Astrocyte (in vitro differentiated cells and primary cell): Measurements from ENCODE around the gene NPLOC4. TPM values are rescaled to one million over a fixed set of nuclear protein-coding genes. Genes with fewer than 3 reads are reported as not detected.
A peak's percentile ranks its signal among the peaks of the same experiment; 100 is the strongest.

ENCODE experiments used
- DNase-seq: peaks from one replicate; pipeline ENCODE4 v3.0.0-alpha.2; 2010; ENCODE audit warnings: low read depth
- FAIRE-seq: peaks from 2 replicates; lab custom pipeline; 2011; peaks lifted over from hg19 to GRCh38; lab: Jason Lieb, UNC
- H2AFZ ChIP-seq: 2 replicates; pipeline ENCODE4 v1.6.0; 2012; ENCODE audit warnings: low read depth, low read length, inconsistent platforms
- H3K27ac ChIP-seq: 2 replicates; pipeline ENCODE4 v1.5.1; 2011; ENCODE audit warnings: low read depth, low read length, inconsistent platforms
- H3K27me3 ChIP-seq: 2 replicates; pipeline ENCODE4 v1.6.0; 2011; ENCODE audit warnings: low read length, inconsistent platforms; ENCODE audit not compliant: insufficient read depth
- H3K36me3 ChIP-seq: 2 replicates; pipeline ENCODE4 v1.5.1; 2011; ENCODE audit warnings: low read length, inconsistent platforms; ENCODE audit not compliant: insufficient read depth
- H3K4me1 ChIP-seq: 2 replicates; pipeline ENCODE4 v1.5.1; 2011; ENCODE audit warnings: low read length, inconsistent platforms; ENCODE audit not compliant: insufficient read depth
- H3K4me2 ChIP-seq: 2 replicates; pipeline ENCODE4 v1.6.0; 2012; ENCODE audit warnings: low read length, inconsistent platforms
- H3K4me3 ChIP-seq: 2 replicates; pipeline ENCODE4 v1.5.1; 2011; ENCODE audit warnings: low read depth, mild to moderate bottlenecking, low read length, inconsistent platforms; ENCODE audit not compliant: insufficient read depth
- H3K79me2 ChIP-seq: 2 replicates; pipeline ENCODE4 v1.6.0; 2012; ENCODE audit warnings: mild to moderate bottlenecking, low read length, inconsistent platforms; ENCODE audit not compliant: insufficient read depth
- H3K9ac ChIP-seq: 2 replicates; pipeline ENCODE4 v1.6.0; 2012; ENCODE audit warnings: mild to moderate bottlenecking, low read length, inconsistent platforms
- H3K9me3 ChIP-seq: 2 replicates; pipeline ENCODE4 v1.5.1; 2012; ENCODE audit warnings: low read depth, mild to moderate bottlenecking, low read length, inconsistent platforms; ENCODE audit not compliant: insufficient read depth
- H4K20me1 ChIP-seq: 2 replicates; pipeline ENCODE4 v1.6.0; 2012; ENCODE audit warnings: low read length, inconsistent platforms; ENCODE audit not compliant: insufficient read depth
- H3K27ac Mint-ChIP-seq: one replicate; pipeline ENCODE4 v1.8.0; 2021; ENCODE audit warnings: mild to moderate bottlenecking, mixed read lengths; ENCODE audit not compliant: unreplicated experiment
- H3K27me3 Mint-ChIP-seq: one replicate; pipeline ENCODE4 v1.8.0; 2021; ENCODE audit warnings: low read depth, mixed read lengths; ENCODE audit not compliant: unreplicated experiment
- H3K36me3 Mint-ChIP-seq: one replicate; pipeline ENCODE4 v1.8.0; 2021; ENCODE audit warnings: low read depth, mixed read lengths; ENCODE audit not compliant: unreplicated experiment
- H3K4me1 Mint-ChIP-seq: one replicate; pipeline ENCODE4 v1.8.0; 2021; ENCODE audit warnings: low read depth, mixed read lengths; ENCODE audit not compliant: unreplicated experiment
- H3K4me3 Mint-ChIP-seq: one replicate; pipeline ENCODE4 v1.8.0; 2021; ENCODE audit warnings: mild to moderate bottlenecking, moderate library complexity, mixed read lengths; ENCODE audit not compliant: unreplicated experiment
- H3K9me3 Mint-ChIP-seq: one replicate; pipeline ENCODE4 v1.8.0; 2021; ENCODE audit warnings: mild to moderate bottlenecking, mixed read lengths; ENCODE audit not compliant: unreplicated experiment
- CTCF ChIP-seq: IDR thresholded peaks from 2 replicates; pipeline ENCODE4 v1.5.1; 2011; ENCODE audit warnings: low read depth, mild to moderate bottlenecking, inconsistent platforms, low read length, moderate library complexity; ENCODE audit not compliant: insufficient read depth
- EZH2 ChIP-seq: IDR thresholded peaks from 2 replicates; pipeline ENCODE4 v1.6.1; 2012; ENCODE audit warnings: mild to moderate bottlenecking, low read length, inconsistent platforms; ENCODE audit not compliant: insufficient read depth
- total RNA-seq: library from RNA; stranded (reverse); gene quantifications from 2 replicates; pipeline ENCODE4 v1.2.1, GENCODE V29; 2021

NPLOC4 gene
- total RNA-seq, 1 donor from 2014 or later = 125 TPM

- Mint-ChIP-seq H3K27me3 (no peaks in the 10 kb centered on the region), H3K9me3 (peaks cover 2% of the 10 kb centered on the region), H3K27ac (peak overlapping the region; percentile 97), H3K4me1 (peaks cover 55% of the 10 kb centered on the region), H3K4me3 (peak overlapping the region; percentile 60), H3K36me3 (peaks cover 47% of the 10 kb centered on the region)
- DNase-seq = peak; percentile 91
- Histone ChIP-seq H3K36me3 (peaks cover 8% of the 10 kb centered on the region), H3K79me2 (peaks cover 56% of the 10 kb centered on the region), H4K20me1 (peaks cover 13% of the 10 kb centered on the region), H3K4me1 (peaks cover 56% of the 10 kb centered on the region), H3K27ac (peak overlapping the region; percentile 85), H3K4me3 (peak overlapping the region; percentile 25), H3K9me3 (no peaks in the 10 kb centered on the region), H3K4me2 (peak overlapping the region; percentile 75), H2AFZ (no peak overlapping the region), H3K27me3 (no peaks in the 10 kb centered on the region), H3K9ac (peak overlapping the region; percentile 51)
- TF ChIP-seq CTCF (no peak), EZH2 (no peak)
- peak; percentile 80 for FAIRE-seq
Measured at GRCh38 chr17:81576621-81577277, 60.2 kb downstream of the NPLOC4 start.

GRCh38 chr17:81575836-81576235 lies 61.1 kb downstream of the NPLOC4 start:
- peaks cover 52% of the 10 kb centered on the region for H3K4me1 ChIP-seq
- Mint-ChIP-seq H3K9me3 (peaks cover 2% of the 10 kb centered on the region), H3K27me3 (no peaks in the 10 kb centered on the region), H3K27ac (peak overlapping the region; percentile 97), H3K36me3 (peaks cover 50% of the 10 kb centered on the region), H3K4me1 (peaks cover 52% of the 10 kb centered on the region), H3K4me3 (peak overlapping the region; percentile 43)
- H3K36me3 ChIP-seq = peaks cover 13% of the 10 kb centered on the region
- H3K27ac ChIP-seq = peak overlapping the region; percentile 60
- DNase-seq (no peak), FAIRE-seq (no peak)
- no peak overlapping the region for H3K4me3 ChIP-seq
- H3K9me3 ChIP-seq = no peaks in the 10 kb centered on the region
- no peak overlapping the region for H2AFZ ChIP-seq
- no peaks in the 10 kb centered on the region for H3K27me3 ChIP-seq
- H3K4me2 ChIP-seq = peak overlapping the region; percentile 75
- peaks cover 51% of the 10 kb centered on the region for H3K79me2 ChIP-seq
- TF ChIP-seq CTCF = no peak
- TF ChIP-seq EZH2 = no peak
- peak overlapping the region; percentile 24 for H3K9ac ChIP-seq
- peaks cover 12% of the 10 kb centered on the region for H4K20me1 ChIP-seq

GRCh38 chr17:81574643-81574956 lies 62.3 kb downstream of the NPLOC4 start:
- peaks cover 40% of the 10 kb centered on the region for H3K4me1 ChIP-seq
- H3K4me3 ChIP-seq = no peak overlapping the region
- H3K36me3 ChIP-seq = peaks cover 17% of the 10 kb centered on the region
- H3K27me3 Mint-ChIP-seq = no peaks in the 10 kb centered on the region
- FAIRE-seq (no peak), DNase-seq (no peak)
- peak overlapping the region; percentile 58 for H3K27ac Mint-ChIP-seq
- peaks cover 40% of the 10 kb centered on the region for H3K4me1 Mint-ChIP-seq
- no peak overlapping the region for H3K4me2 ChIP-seq
- H3K9me3 Mint-ChIP-seq = peaks cover 2% of the 10 kb centered on the region
- H3K27me3 ChIP-seq = no peaks in the 10 kb centered on the region
- H3K27ac ChIP-seq = no peak overlapping the region
- TF ChIP-seq EZH2 (no peak), CTCF (no peak)
- H3K36me3 Mint-ChIP-seq = peaks cover 47% of the 10 kb centered on the region
- H3K9me3 ChIP-seq = no peaks in the 10 kb centered on the region
- no peak overlapping the region for H2AFZ ChIP-seq
- peak overlapping the region; percentile 57 for H3K4me3 Mint-ChIP-seq
- peaks cover 47% of the 10 kb centered on the region for H3K79me2 ChIP-seq
- H4K20me1 ChIP-seq = peaks cover 5% of the 10 kb centered on the region
- no peak overlapping the region for H3K9ac ChIP-seq
